ENCODE results near the gene MYEF2.

MYEF2 gene

DNA sequence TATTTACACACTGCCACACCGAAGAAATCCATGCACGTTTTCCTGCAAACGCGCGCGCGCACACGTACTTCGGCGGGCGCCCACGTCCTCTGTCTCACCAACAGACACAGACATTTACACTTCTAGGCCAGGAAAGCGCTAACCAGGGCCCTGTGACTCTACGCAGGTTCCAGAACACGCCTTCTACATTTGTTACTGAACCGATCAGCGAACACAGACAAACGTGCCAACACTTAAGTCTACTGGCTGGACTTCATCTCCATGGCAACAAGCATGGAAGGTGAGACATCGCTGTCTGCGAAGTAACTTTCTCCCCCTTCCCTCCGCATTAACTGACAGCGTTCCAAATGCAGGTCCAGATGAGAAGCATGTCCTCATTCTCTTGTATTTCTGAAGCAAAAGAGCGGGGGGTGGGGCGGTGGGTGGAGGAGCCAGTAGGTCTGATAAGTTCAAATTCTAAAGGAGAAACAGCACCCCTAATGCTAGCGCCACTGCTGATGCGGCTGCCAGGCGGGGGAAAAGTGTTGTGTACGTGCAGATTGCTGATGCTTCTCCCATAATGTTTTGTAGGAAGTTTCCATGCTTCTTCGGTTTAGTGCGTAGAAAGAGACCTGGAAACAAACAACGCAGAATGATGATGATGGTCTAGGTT, 13.6 kb upstream of the MYEF2 start, which contains the start of gene CTXN2:
Gene CTXN2 (plus strand): TSS at position 92 of the 652 bp plus-strand sequence. CDS start 9,636 bp downstream, outside the sequence.
- Histone ChIP-seq H3K9ac (ENCODE audit: low read length) (no peak within 1 kb of the TSS), H3K36me3 (replicated peaks; ENCODE audit: low read depth, low read length) (no peaks in the 10 kb centered on the region), H4K20me1 (ENCODE audit: insufficient read depth, low read length) (no peaks in the 10 kb centered on the region), H2AFZ (ENCODE audit: low read depth, low read length) (no peak within 1 kb of the TSS), H3K9me3 (ENCODE audit: insufficient read depth, low read length) (no peaks in the 10 kb centered on the region), H3K27ac (ENCODE audit: low read length) (no peak within 1 kb of the TSS), H3K4me1 (ENCODE audit: low read length) (no peaks in the 10 kb centered on the region), H3K79me2 (ENCODE audit: low read length) (no peaks in the 10 kb centered on the region), H3K27me3 (ENCODE audit: low read depth, low read length) (no peaks in the 10 kb centered on the region; the same call in 1 of the 2 replicates), H3K4me2 (ENCODE audit: low read length) (no peak within 1 kb of the TSS), H3K4me3 (ENCODE audit: low read length) (no peak within 1 kb of the TSS)
- TF ChIP-seq EZH2phosphoT487 (IDR thresholded peaks at IDR 0.05; ENCODE audit: low read depth): no peak
- TF ChIP-seq, protein P1, sequence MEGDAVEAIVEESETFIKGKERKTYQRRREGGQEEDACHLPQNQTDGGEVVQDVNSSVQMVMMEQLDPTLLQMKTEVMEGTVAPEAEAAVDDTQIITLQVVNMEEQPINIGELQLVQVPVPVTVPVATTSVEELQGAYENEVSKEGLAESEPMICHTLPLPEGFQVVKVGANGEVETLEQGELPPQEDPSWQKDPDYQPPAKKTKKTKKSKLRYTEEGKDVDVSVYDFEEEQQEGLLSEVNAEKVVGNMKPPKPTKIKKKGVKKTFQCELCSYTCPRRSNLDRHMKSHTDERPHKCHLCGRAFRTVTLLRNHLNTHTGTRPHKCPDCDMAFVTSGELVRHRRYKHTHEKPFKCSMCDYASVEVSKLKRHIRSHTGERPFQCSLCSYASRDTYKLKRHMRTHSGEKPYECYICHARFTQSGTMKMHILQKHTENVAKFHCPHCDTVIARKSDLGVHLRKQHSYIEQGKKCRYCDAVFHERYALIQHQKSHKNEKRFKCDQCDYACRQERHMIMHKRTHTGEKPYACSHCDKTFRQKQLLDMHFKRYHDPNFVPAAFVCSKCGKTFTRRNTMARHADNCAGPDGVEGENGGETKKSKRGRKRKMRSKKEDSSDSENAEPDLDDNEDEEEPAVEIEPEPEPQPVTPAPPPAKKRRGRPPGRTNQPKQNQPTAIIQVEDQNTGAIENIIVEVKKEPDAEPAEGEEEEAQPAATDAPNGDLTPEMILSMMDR (IDR thresholded peaks at IDR 0.05; ENCODE audit: low read depth, low read length): no peak

DNA sequence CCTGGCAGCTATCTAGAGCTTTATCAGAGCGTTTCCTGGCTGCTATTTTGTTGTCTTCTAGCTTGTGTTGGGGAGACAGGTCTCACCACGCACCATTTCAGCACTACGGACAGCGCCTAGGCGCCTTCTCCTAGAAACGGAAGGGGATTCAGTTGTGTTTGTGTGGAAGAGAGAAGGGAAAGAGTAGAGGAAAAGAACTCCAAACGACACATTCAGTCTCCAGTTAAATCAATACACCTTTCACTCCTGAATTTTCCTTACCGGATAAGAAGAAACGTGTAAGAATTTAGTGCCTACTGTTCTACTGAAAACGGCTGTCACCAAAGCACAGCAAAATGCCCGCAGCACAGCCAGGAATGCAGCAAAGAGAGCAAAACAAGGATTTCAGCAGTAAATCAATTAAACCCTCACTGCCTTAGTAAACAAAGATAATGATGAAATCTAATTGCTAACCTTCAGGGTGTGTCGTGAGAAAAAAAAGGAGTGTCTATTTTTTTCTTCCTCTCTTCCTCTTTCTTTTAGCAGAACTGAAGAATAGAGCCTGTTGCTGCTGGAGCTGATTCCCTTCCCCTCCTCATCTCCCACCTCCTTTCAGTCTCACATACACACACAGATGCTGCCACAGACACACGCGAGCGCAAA, 13.0 kb upstream of the MYEF2 start:
- H3K27me3 ChIP-seq (ENCODE audit: low read depth, low read length): peaks cover 4% of the 10 kb centered on the region; the same call in 1 of the 2 replicates
- no peak overlapping the region for H3K4me2 ChIP-seq (ENCODE audit: low read length)
- no peak overlapping the region for H2AFZ ChIP-seq (ENCODE audit: low read depth, low read length)
- H4K20me1 ChIP-seq (ENCODE audit: insufficient read depth, low read length): no peaks in the 10 kb centered on the region
- H3K36me3 ChIP-seq (replicated peaks; ENCODE audit: low read depth, low read length): no peaks in the 10 kb centered on the region
- no peak overlapping the region for H3K27ac ChIP-seq (ENCODE audit: low read length)
- no peaks in the 10 kb centered on the region for H3K4me1 ChIP-seq (ENCODE audit: low read length)
- TF ChIP-seq, protein P1 (IDR thresholded peaks at IDR 0.05; ENCODE audit: low read depth, low read length): no peak
- no peak for TF ChIP-seq EZH2phosphoT487 (IDR thresholded peaks at IDR 0.05; ENCODE audit: low read depth)
- H3K4me3 ChIP-seq (ENCODE audit: low read length): no peak overlapping the region
- no peak overlapping the region for H3K9ac ChIP-seq (ENCODE audit: low read length)
- H3K9me3 ChIP-seq (ENCODE audit: insufficient read depth, low read length): no peaks in the 10 kb centered on the region
- H3K79me2 ChIP-seq (ENCODE audit: low read length): no peaks in the 10 kb centered on the region

DNA sequence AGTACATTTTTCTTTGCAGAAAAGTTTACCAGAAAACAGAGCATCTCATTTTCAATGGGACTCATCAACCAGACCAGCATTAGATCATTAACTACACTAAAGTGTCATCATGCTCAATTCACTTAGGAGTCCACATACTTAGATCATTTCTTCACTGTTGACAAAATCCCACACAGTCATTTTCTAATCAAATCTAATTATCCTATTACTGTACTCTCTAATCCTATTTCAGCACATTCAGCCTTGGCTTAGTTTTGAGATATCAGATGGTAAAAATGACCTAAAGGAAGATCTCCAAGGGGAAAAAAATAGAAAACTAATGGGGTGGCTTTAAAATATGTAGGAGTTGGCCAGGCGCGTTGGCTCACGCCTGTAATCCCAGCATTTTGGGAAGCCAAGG, 8.2 kb upstream of the MYEF2 start:
- Histone ChIP-seq H3K27ac (ENCODE audit: low read length) (no peak overlapping the region), H3K4me3 (ENCODE audit: low read length) (no peak overlapping the region), H3K79me2 (ENCODE audit: low read length) (no peaks in the 10 kb centered on the region), H3K9me3 (ENCODE audit: insufficient read depth, low read length) (no peaks in the 10 kb centered on the region), H3K9ac (ENCODE audit: low read length) (no peak overlapping the region), H4K20me1 (ENCODE audit: insufficient read depth, low read length) (no peaks in the 10 kb centered on the region), H3K27me3 (ENCODE audit: low read depth, low read length) (peaks cover 18% of the 10 kb centered on the region), H3K36me3 (replicated peaks; ENCODE audit: low read depth, low read length) (no peaks in the 10 kb centered on the region), H3K4me2 (ENCODE audit: low read length) (no peak overlapping the region), H2AFZ (ENCODE audit: low read depth, low read length) (no peak overlapping the region), H3K4me1 (ENCODE audit: low read length) (no peaks in the 10 kb centered on the region)
- TF ChIP-seq, protein P1 (IDR thresholded peaks at IDR 0.05; ENCODE audit: low read depth, low read length): no peak
- no peak for TF ChIP-seq EZH2phosphoT487 (IDR thresholded peaks at IDR 0.05; ENCODE audit: low read depth)

DNA sequence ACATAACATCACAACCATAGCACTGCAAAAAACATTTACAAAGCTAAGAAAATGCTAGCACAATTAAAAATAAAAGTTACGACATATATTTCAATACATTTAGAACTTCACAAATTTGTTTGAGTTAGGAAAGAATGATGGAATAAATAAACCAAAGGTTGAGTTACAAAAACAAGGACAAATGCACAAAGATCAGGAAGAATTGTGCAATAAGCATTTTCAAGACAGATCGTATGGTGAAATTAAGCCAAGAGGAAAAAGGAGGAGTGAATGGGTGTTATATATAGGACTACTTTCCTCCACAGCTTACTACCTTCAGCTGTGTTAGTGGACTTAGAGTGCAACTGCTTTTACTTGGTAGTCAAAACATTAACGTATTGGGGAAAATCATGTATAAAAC, 7.4 kb upstream of the MYEF2 start:
- no peak overlapping the region for H2AFZ ChIP-seq (ENCODE audit: low read depth, low read length)
- peaks cover 18% of the 10 kb centered on the region for H3K27me3 ChIP-seq (ENCODE audit: low read depth, low read length)
- no peaks in the 10 kb centered on the region for H3K9me3 ChIP-seq (ENCODE audit: insufficient read depth, low read length)
- no peaks in the 10 kb centered on the region for H3K36me3 ChIP-seq (replicated peaks; ENCODE audit: low read depth, low read length)
- no peak for TF ChIP-seq EZH2phosphoT487 (IDR thresholded peaks at IDR 0.05; ENCODE audit: low read depth)
- TF ChIP-seq, protein P1 (IDR thresholded peaks at IDR 0.05; ENCODE audit: low read depth, low read length): no peak
- no peak overlapping the region for H3K4me2 ChIP-seq (ENCODE audit: low read length)
- no peak overlapping the region for H3K9ac ChIP-seq (ENCODE audit: low read length)
- no peaks in the 10 kb centered on the region for H3K4me1 ChIP-seq (ENCODE audit: low read length)
- H3K79me2 ChIP-seq (ENCODE audit: low read length): no peaks in the 10 kb centered on the region
- H4K20me1 ChIP-seq (ENCODE audit: insufficient read depth, low read length): no peaks in the 10 kb centered on the region
- H3K4me3 ChIP-seq (ENCODE audit: low read length): no peak overlapping the region
- H3K27ac ChIP-seq (ENCODE audit: low read length): no peak overlapping the region
